Prostate gland (tissue), 2 donors: ENCODE results near the gene RAB6B. TPM values are rescaled to one million over a fixed set of nuclear protein-coding genes. Genes with fewer than 3 reads are reported as not detected.

Source experiments
- DNase-seq: peaks from one replicate; pipeline ENCODE4 v3.0.0-alpha.2; 2019; ENCODE audit warnings: low spot score
- H3K27ac ChIP-seq, 2 donors: fragments of 200-600 bp; sonication (generic); 2 replicates each; pipeline ENCODE4 v1.5.1; 2017 to 2019
- H3K27me3 ChIP-seq: fragments of 200-600 bp; sonication (generic); replicated peaks from 2 replicates; pipeline ENCODE4 v1.5.1; 2019; ENCODE audit not compliant: insufficient read depth
- H3K36me3 ChIP-seq, 2 donors: fragments of 200-600 bp; sonication (generic); 1 replicate in 1 of 2; 2 replicates in 1 of 2; pipeline versions ENCODE4 v1.5.1 to v1.8.1; 2017 to 2019
- H3K4me1 ChIP-seq: fragments of 200-600 bp; sonication (generic); replicated peaks from 2 replicates; pipeline ENCODE4 v1.5.1; 2019
- H3K4me3 ChIP-seq, 2 donors: fragments of 200-600 bp; sonication (generic); 2 replicates each; pipeline ENCODE4 v1.5.1; 2017 to 2019
- H3K9me3 ChIP-seq: fragments of 200-600 bp; sonication (generic); 2 replicates; pipeline ENCODE4 v1.5.1; 2017
- POLR2A ChIP-seq: fragments of 450-650 bp; IDR thresholded peaks from one replicate; pipeline ENCODE4 v1.6.1; 2016; ENCODE audit warnings: antibody characterized with exemption, mild to moderate bottlenecking
- POLR2AphosphoS5 ChIP-seq: sonication (generic); formaldehyde crosslinking; IDR thresholded peaks from one replicate; pipeline ENCODE4 v1.6.1; 2017; ENCODE audit warnings: antibody characterized with exemption
- WGBS: methylation state at CpG from one replicate; pipeline ENCODE4 v1.1.5; 2018; 5-methylcytosine and 5-hydroxymethylcytosine counted together
- intact Hi-C: fragments of 100-400 bp; cut with DNase I; formaldehyde crosslinking; loops from one replicate; pipeline ENCODE4 v1.14.2; 2022
- total RNA-seq, 2 donors: library from RNA; depleted of rRNA; stranded (reverse); fragments of >200 nt; gene quantifications; one replicate each; pipeline ENCODE4 v1.1.0, GENCODE V29; 2016
- TF ChIP-seq, protein P1 (sequence below), 4 experiments: fragments of 200-600 bp in 2 of 4; fragments of 450-650 bp in 2 of 4; sonication (generic) in 2 of 4; IDR thresholded peaks; 1 replicate in 3 of 4; 2 replicates in 1 of 4; pipeline ENCODE4 v1.5.1; 2016 to 2019; ENCODE audit warnings: antibody characterized with exemption in 4 of 4, mild to moderate bottlenecking in 2 of 4, moderate library complexity in 2 of 4

The RAB6B gene
- total RNA-seq, 2 donors from 2014 or later = 4.5 to 7.1 TPM

GRCh38 chr3:133775309-133775708 lies 120.4 kb downstream of the RAB6B start:
- H3K9me3 ChIP-seq = no peaks in the 10 kb centered on the region
- intact Hi-C loops = no loop called here
- H3K36me3 ChIP-seq = no peaks in the 10 kb centered on the region
- H3K4me3 ChIP-seq = no peak overlapping the region
- DNase-seq = no peak
- 96% methylated on average over 9 of the region's 9 CpGs for WGBS
- no peaks in the 10 kb centered on the region for H3K4me1 ChIP-seq
- TF ChIP-seq POLR2A (no peak), POLR2AphosphoS5 (no peak)
- TF ChIP-seq, protein P1, sequence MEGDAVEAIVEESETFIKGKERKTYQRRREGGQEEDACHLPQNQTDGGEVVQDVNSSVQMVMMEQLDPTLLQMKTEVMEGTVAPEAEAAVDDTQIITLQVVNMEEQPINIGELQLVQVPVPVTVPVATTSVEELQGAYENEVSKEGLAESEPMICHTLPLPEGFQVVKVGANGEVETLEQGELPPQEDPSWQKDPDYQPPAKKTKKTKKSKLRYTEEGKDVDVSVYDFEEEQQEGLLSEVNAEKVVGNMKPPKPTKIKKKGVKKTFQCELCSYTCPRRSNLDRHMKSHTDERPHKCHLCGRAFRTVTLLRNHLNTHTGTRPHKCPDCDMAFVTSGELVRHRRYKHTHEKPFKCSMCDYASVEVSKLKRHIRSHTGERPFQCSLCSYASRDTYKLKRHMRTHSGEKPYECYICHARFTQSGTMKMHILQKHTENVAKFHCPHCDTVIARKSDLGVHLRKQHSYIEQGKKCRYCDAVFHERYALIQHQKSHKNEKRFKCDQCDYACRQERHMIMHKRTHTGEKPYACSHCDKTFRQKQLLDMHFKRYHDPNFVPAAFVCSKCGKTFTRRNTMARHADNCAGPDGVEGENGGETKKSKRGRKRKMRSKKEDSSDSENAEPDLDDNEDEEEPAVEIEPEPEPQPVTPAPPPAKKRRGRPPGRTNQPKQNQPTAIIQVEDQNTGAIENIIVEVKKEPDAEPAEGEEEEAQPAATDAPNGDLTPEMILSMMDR (IDR thresholded peaks at IDR 0.05) = no peak
- no peak overlapping the region for H3K27ac ChIP-seq
- no peaks in the 10 kb centered on the region for H3K27me3 ChIP-seq

Other genes starting within 250 kb of the RAB6B start
- 10 to 100 TPM; 15.6 to 25.3 TPM for gene TOPBP1, start 233.9 kb downstream of the RAB6B start, total RNA-seq
- 10 to 100 TPM; 15.1 to 57.9 TPM for gene TF, start 149.5 kb downstream of the RAB6B start, total RNA-seq
- gene SRPRB, start 90.1 kb downstream of the RAB6B start, total RNA-seq = 10 to 100 TPM; 25.5 to 29.1 TPM
- gene SLCO2A1, start 134.0 kb upstream of the RAB6B start, total RNA-seq = 10 to 100 TPM; 15.9 to 46.7 TPM